ENCODE results near the gene S100PBP.

DNA sequence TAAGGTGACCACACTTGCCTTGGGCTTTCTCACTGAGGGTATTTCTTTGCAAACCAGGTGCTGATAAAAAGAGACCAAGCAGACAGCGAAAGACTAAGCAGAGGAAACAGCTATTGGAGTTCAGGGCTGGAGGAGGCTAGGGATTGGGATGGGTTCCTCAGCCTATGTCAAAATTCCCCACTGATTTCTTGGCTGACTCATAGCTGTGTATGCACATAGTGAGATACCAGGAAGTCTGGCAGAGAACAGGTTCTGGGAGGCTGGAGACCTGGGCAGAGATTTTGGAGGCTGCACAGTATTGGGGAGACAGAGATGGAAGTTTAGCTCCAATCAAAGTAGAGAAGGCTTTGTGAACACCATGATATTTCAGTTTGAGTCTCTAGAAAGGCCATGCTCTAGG is 25.6 kb upstream of the S100PBP start:
- TF ChIP-seq SREBF2 (IDR thresholded peaks at IDR 0.05) (no peak), HOXA7 (CRISPR knock-in tag; IDR thresholded peaks at IDR 0.05) (no peak), ZSCAN20 (CRISPR knock-in tag; IDR thresholded peaks at IDR 0.05) (no peak), ZFP36 (IDR thresholded peaks at IDR 0.05; ENCODE audit: borderline replicate concordance, partially characterized antibody) (no peak), RAD21 (conservative IDR thresholded peaks at IDR 0.05 in 1 of 2, IDR thresholded peaks at IDR 0.05 in 1 of 2) (no peak), EP300 (IDR thresholded peaks at IDR 0.05) (no peak), MAFK (IDR thresholded peaks at IDR 0.05; ENCODE audit: partially characterized antibody) (no peak), POLR2A (IDR thresholded peaks at IDR 0.05; ENCODE audit: low read length) (no peak), CEBPB (IDR thresholded peaks at IDR 0.05) (no peak), POLR2AphosphoS2 (conservative IDR thresholded peaks at IDR 0.05; ENCODE audit: low read length) (no peak)
- TF ChIP-seq, protein P1, sequence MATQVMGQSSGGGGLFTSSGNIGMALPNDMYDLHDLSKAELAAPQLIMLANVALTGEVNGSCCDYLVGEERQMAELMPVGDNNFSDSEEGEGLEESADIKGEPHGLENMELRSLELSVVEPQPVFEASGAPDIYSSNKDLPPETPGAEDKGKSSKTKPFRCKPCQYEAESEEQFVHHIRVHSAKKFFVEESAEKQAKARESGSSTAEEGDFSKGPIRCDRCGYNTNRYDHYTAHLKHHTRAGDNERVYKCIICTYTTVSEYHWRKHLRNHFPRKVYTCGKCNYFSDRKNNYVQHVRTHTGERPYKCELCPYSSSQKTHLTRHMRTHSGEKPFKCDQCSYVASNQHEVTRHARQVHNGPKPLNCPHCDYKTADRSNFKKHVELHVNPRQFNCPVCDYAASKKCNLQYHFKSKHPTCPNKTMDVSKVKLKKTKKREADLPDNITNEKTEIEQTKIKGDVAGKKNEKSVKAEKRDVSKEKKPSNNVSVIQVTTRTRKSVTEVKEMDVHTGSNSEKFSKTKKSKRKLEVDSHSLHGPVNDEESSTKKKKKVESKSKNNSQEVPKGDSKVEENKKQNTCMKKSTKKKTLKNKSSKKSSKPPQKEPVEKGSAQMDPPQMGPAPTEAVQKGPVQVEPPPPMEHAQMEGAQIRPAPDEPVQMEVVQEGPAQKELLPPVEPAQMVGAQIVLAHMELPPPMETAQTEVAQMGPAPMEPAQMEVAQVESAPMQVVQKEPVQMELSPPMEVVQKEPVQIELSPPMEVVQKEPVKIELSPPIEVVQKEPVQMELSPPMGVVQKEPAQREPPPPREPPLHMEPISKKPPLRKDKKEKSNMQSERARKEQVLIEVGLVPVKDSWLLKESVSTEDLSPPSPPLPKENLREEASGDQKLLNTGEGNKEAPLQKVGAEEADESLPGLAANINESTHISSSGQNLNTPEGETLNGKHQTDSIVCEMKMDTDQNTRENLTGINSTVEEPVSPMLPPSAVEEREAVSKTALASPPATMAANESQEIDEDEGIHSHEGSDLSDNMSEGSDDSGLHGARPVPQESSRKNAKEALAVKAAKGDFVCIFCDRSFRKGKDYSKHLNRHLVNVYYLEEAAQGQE (IDR thresholded peaks at IDR 0.05) = no peak
- TF ChIP-seq, protein P2, sequence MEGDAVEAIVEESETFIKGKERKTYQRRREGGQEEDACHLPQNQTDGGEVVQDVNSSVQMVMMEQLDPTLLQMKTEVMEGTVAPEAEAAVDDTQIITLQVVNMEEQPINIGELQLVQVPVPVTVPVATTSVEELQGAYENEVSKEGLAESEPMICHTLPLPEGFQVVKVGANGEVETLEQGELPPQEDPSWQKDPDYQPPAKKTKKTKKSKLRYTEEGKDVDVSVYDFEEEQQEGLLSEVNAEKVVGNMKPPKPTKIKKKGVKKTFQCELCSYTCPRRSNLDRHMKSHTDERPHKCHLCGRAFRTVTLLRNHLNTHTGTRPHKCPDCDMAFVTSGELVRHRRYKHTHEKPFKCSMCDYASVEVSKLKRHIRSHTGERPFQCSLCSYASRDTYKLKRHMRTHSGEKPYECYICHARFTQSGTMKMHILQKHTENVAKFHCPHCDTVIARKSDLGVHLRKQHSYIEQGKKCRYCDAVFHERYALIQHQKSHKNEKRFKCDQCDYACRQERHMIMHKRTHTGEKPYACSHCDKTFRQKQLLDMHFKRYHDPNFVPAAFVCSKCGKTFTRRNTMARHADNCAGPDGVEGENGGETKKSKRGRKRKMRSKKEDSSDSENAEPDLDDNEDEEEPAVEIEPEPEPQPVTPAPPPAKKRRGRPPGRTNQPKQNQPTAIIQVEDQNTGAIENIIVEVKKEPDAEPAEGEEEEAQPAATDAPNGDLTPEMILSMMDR (IDR thresholded peaks at IDR 0.05) = no peak
- TF ChIP-seq, protein P3, sequence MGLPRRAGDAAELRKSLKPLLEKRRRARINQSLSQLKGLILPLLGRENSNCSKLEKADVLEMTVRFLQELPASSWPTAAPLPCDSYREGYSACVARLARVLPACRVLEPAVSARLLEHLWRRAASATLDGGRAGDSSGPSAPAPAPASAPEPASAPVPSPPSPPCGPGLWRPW (IDR thresholded peaks at IDR 0.05) = no peak
- TF ChIP-seq, protein P4, sequence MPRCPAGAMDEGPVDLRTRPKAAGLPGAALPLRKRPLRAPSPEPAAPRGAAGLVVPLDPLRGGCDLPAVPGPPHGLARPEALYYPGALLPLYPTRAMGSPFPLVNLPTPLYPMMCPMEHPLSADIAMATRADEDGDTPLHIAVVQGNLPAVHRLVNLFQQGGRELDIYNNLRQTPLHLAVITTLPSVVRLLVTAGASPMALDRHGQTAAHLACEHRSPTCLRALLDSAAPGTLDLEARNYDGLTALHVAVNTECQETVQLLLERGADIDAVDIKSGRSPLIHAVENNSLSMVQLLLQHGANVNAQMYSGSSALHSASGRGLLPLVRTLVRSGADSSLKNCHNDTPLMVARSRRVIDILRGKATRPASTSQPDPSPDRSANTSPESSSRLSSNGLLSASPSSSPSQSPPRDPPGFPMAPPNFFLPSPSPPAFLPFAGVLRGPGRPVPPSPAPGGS (IDR thresholded peaks at IDR 0.05) = no peak

All from A549 (cell line).